Mucosa of stomach (tissue), 1 donor: ENCODE data around the gene HDGFL2.

ENCODE experiments used
- H3K27me3 ChIP-seq: one replicate; pipeline ENCODE4 v1.7.0; 2013; ENCODE audit warnings: mild to moderate bottlenecking, low read length; ENCODE audit not compliant: control insufficient read depth, insufficient read depth
- H3K36me3 ChIP-seq: one replicate; pipeline ENCODE4 v1.7.0; 2013; ENCODE audit warnings: low read length; ENCODE audit not compliant: control insufficient read depth, insufficient read depth
- H3K4me1 ChIP-seq: one replicate; pipeline ENCODE4 v1.7.0; 2013; ENCODE audit warnings: mild to moderate bottlenecking, low read length; ENCODE audit not compliant: control insufficient read depth, insufficient read depth
- H3K4me3 ChIP-seq: one replicate; pipeline ENCODE4 v1.7.0; 2013; ENCODE audit warnings: low read length
- H3K9ac ChIP-seq: one replicate; pipeline ENCODE4 v1.7.0; 2013; ENCODE audit warnings: mild to moderate bottlenecking, low read length, moderate library complexity
- H3K9me3 ChIP-seq: one replicate; pipeline ENCODE4 v1.7.0; 2013; ENCODE audit warnings: mild to moderate bottlenecking, low read length, moderate library complexity; ENCODE audit not compliant: control insufficient read depth
- donor health status: Pancreatic carcinoma.

HDGFL2 gene

DNA sequence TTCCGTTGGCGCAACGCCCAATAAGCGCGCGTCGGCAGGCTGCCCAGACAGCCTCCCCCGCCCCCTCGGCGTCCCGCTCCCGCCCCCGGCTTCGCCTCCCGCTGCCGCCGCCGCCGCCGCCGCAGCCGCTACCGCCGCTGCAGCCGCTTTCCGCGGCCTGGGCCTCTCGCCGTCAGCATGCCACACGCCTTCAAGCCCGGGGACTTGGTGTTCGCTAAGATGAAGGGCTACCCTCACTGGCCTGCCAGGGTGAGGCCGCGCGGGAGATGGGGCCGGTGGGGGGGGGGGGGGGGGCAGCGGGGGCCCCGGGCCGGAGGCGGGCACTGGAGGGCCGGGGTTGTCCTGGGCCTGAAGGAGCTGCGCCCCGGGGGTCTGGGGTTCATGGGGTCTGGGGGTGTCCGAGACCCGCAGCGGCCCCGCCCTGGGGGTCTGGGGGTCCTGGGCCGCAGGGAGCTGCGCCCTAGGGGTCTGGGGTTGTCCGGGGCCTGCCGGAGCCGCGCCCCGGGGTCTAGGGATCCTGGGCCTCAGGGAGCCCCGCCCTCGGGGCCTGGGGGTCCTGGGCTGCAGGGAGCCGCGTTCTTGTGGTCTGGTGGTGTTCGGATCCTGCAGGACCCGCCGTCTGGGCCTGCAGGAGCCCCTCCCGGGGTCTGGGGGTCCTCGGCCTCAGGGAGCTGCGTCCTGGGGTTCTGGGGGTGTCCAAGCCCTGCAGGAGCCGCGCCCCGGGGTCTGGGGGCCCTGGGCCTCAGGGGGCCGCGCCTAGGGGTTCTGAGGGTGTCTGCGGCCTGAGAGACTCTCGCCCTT, at the start of gene HDGFL2:
Gene HDGFL2 (plus strand): TSS at position 124 of the 801 bp plus-strand sequence. CDS start 54 bp downstream, at position 178.
- Histone ChIP-seq H3K9ac (peak within 1 kb of the TSS; percentile 83), H3K9me3 (no peaks in the 10 kb centered on the region), H3K4me3 (peak within 1 kb of the TSS; percentile 41), H3K4me1 (peaks cover 12% of the 10 kb centered on the region), H3K27me3 (no peaks in the 10 kb centered on the region), H3K36me3 (no peaks in the 10 kb centered on the region)

DNA sequence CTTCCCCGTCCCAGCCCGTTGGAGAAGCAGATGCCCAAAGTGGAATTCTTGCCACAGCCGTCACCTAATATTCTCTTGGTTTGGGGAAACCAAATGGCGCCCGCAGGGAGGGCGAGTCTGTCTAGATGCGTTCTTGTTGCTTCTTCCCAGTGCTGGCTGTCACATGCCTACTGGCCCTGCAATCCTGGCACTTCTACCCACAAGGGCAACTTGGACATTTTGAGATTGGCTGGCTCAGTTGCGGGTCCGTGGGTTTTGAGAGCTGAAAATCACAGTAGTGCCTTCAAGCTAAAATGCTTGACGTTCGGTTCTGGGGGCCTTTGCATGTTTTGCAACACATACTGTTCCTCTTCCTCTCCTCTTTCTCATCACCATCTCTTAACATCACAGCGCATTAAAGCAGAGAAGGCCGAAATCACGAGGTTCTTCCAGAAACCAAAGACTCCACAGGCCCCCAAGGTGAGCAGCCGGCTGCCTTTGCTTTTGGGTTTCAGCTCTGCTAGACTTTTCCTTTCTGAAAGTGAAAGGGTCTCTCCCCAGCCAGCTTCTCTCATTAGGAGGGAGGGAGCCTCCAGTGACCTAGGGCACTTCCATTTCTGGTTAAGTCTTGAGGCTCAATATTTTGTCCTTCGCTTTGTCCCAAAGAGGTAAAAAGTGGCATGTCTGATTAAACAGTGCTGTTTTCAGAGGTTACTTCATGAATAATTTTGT, 48.5 kb upstream of the HDGFL2 start:
- H3K36me3 ChIP-seq = no peaks in the 10 kb centered on the region

DNA sequence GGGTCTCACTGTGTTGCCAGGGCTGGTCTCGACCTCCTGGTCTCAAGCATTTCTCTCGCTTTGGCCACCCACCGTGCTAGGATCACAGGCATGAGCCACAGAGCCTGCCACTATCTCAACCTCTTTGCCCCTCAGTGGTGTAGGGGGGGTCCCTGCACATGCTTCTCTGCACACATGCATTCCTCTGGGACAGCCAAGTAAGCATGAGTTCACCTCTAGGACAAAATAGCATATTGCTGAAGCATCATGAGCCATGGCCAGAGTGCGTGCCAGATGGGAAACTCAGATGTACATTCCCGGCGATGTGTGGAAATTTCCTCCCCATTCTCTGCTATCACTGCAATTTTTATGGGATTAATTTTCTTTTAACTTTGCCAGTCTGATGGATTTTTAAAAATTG, 46.6 kb upstream of the HDGFL2 start:
- Histone ChIP-seq H3K36me3 (no peaks in the 10 kb centered on the region), H3K9me3 (no peaks in the 10 kb centered on the region), H3K4me3 (no peak overlapping the region), H3K4me1 (no peaks in the 10 kb centered on the region), H3K9ac (no peak overlapping the region), H3K27me3 (no peaks in the 10 kb centered on the region)

More for the DNA sequence above, 48.5 kb upstream of the HDGFL2 start:
- Histone ChIP-seq H3K4me3 (no peak overlapping the region), H3K27me3 (no peaks in the 10 kb centered on the region), H3K4me1 (no peaks in the 10 kb centered on the region), H3K9me3 (no peaks in the 10 kb centered on the region), H3K9ac (no peak overlapping the region)

DNA sequence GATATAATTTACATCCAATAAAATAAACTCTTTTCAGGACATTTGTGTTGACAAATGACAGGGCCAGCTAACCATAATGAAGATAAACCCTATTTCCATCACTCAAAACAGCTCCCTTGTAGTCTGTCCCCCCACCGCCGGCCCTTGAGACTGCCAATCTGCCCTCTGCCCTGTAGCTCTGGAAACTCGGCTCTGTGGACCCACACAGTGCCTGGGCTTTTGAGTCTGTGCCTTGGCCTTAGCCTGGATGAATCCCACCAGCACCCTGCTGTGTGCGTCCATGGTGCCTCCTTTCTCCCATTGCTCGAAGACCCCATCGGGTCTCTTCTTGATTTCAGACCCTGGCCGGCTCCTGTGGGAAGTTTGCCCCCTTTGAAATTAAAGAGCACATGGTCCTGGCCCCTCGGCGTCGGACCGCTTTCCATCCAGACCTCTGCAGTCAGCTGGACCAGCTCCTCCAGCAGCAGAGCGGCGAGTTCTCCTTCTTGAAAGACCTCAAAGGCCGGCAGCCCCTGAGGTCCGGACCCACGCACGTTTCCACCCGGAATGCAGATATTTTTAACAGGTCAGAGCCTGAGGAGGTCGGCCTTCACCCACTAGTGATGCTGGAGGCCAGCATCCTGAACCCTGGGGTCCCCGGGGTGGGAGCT, 43.6 kb upstream of the HDGFL2 start:
- peaks cover 4% of the 10 kb centered on the region for H3K36me3 ChIP-seq
- H3K9me3 ChIP-seq = no peaks in the 10 kb centered on the region
- H3K27me3 ChIP-seq = no peaks in the 10 kb centered on the region
- no peak overlapping the region for H3K4me3 ChIP-seq
- H3K4me1 ChIP-seq = no peaks in the 10 kb centered on the region
- no peak overlapping the region for H3K9ac ChIP-seq

DNA sequence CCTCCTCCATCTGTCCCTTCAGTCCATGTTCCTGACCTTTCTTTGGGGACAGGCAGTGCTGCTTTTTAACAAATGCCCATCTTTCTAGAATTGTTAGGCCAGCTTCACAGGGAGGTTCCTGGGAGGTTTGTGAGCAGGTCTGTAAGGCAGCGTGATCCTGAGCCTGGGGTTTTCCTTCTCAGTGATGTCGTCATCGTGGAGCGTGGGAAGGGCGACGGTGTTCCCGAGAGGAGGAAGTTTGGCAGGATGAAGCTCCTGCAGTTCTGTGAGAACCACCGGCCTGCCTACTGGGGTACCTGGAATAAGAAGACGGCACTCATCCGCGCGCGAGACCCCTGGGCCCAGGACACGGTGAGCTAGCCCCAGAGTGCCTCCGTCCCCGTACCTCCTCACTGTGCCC, 42.8 kb upstream of the HDGFL2 start:
- no peaks in the 10 kb centered on the region for H3K9me3 ChIP-seq
- H3K4me3 ChIP-seq = no peak overlapping the region
- H3K36me3 ChIP-seq = peaks cover 4% of the 10 kb centered on the region
- no peaks in the 10 kb centered on the region for H3K27me3 ChIP-seq
- H3K9ac ChIP-seq = no peak overlapping the region
- H3K4me1 ChIP-seq = no peaks in the 10 kb centered on the region

DNA sequence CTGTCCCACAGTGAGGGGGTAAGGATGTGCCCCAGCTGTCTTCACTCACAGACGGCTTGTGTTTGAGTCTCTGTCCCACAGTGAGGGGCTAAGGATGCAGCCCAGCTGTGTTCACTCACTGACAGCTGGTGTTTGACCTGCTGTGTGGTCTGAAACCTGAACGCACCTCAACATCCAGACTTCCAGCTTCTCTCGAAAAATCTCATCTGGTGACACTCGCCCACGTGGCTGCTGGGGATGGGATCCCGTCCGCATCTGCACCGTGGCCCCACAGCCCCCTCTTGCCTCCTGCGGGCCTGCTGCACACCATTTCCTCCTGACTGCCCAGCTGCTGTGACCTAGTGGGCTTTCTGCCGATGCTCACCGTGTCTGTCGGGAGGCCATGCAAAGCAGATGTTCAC, 42.3 kb upstream of the HDGFL2 start:
- Histone ChIP-seq H3K4me3 (no peak overlapping the region), H3K36me3 (peaks cover 4% of the 10 kb centered on the region), H3K4me1 (no peaks in the 10 kb centered on the region), H3K9me3 (no peaks in the 10 kb centered on the region), H3K27me3 (no peaks in the 10 kb centered on the region), H3K9ac (no peak overlapping the region)

DNA sequence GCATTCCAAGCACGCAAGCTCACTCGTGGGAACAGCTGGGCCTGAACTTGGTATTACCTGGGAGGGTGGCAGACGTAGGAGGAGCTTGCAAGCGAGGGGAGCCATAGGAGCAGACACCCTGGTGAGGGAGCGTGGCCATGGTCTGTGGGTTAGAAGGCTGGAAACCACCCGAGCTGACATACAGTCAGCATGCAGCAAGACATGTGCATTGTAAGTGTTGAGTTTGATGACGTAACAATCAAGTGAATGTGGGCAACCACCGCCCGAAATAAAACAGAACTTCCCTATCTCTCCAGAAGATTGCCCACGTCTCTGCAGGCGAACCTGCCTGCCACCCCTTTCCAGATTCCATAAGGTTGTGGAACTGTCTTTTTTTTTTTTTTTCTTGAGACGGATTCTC, 41.3 kb upstream of the HDGFL2 start:
- Histone ChIP-seq H3K9me3 (no peaks in the 10 kb centered on the region), H3K4me3 (no peak overlapping the region), H3K9ac (no peak overlapping the region), H3K36me3 (peaks cover 4% of the 10 kb centered on the region), H3K4me1 (no peaks in the 10 kb centered on the region), H3K27me3 (no peaks in the 10 kb centered on the region)

DNA sequence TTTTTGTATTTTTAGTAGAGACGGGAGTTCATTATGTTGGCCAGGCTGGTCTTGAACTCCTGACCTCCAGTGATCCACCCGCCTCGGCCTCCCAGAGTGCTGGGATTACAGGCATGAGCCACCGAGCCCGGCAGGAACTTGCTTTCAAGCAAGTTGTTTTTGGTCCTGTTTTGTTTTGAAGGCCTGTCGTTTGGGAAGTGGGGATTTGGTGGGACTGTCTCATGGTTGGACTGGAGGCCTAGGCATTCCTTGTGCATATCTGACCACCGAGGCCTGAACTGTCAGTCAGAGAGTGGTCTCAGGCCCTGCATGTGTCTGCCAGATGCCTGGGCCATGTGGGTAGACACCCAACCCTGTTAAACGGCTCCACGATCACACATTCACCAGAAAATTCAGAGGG, 40.8 kb upstream of the HDGFL2 start:
- Histone ChIP-seq H3K9me3 (no peaks in the 10 kb centered on the region), H3K36me3 (peaks cover 4% of the 10 kb centered on the region), H3K27me3 (no peaks in the 10 kb centered on the region), H3K4me3 (no peak overlapping the region), H3K4me1 (no peaks in the 10 kb centered on the region), H3K9ac (no peak overlapping the region)

DNA sequence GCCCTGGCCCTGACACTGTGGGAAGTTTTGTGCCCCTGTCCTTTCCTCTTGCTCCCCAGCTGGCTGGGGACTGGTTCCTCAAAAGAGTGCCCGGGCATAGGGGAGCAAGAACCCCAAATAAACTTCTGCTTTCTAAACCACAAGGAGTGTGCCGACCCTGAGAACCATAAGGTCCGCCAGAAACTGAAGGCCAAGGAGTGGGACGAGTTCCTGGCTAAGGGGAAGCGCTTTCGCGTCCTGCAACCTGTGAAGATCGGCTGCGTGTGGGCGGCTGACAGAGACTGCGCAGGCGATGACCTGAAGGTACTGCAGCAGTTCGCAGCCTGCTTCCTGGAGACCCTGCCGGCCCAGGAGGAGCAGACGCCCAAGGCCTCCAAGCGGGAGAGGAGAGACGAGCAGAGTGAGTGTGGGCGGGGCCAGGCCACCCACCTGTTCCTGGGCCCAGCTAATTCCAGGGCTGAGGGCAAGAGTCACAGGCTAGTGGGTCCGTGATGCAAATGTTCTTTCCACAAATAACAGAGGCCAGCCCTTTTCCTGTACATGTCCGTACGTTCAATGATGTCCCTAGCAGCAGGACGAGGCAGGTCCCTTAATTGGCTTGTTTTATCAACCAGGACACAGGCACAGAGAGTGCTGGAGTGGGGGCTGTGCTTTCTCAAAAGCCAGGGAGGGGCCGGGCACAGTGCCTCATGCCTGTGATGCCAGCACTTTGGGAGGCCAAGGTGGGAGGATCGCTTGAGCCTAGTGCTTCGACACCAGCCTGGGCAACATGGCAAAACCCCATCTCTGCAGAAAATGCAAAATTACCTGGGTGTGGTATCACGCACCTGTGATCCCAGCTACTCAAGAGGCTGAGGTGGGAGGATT, 40.1 kb upstream of the HDGFL2 start:
- Histone ChIP-seq H3K27me3 (no peaks in the 10 kb centered on the region), H3K36me3 (peaks cover 4% of the 10 kb centered on the region), H3K4me3 (no peak overlapping the region), H3K9ac (no peak overlapping the region), H3K4me1 (no peaks in the 10 kb centered on the region), H3K9me3 (no peaks in the 10 kb centered on the region)

DNA sequence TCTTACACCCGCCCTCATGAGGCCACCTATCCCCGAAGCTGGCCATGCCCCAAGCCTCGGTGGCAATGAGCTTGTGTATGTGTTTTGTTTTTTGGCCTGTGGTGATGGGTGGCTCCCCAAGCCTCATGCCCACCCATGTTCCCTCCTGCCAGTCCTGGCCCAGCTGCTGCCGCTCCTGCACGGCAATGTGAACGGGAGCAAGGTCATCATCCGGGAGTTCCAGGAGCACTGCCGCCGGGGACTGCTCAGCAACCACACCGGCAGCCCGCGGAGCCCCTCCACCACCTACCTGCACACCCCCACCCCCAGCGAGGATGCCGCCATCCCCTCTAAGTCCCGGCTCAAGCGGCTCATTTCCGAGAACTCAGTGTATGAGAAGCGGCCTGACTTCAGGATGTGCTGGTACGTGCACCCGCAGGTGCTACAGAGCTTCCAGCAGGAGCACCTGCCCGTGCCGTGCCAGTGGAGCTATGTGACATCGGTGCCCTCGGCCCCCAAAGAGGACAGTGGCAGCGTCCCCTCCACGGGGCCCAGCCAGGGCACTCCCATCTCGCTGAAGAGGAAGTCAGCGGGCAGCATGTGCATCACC, 39.1 kb upstream of the HDGFL2 start:
- no peaks in the 10 kb centered on the region for H3K27me3 ChIP-seq
- H3K4me1 ChIP-seq = no peaks in the 10 kb centered on the region
- no peaks in the 10 kb centered on the region for H3K9me3 ChIP-seq
- no peak overlapping the region for H3K4me3 ChIP-seq
- H3K9ac ChIP-seq = no peak overlapping the region
- peaks cover 4% of the 10 kb centered on the region for H3K36me3 ChIP-seq

DNA sequence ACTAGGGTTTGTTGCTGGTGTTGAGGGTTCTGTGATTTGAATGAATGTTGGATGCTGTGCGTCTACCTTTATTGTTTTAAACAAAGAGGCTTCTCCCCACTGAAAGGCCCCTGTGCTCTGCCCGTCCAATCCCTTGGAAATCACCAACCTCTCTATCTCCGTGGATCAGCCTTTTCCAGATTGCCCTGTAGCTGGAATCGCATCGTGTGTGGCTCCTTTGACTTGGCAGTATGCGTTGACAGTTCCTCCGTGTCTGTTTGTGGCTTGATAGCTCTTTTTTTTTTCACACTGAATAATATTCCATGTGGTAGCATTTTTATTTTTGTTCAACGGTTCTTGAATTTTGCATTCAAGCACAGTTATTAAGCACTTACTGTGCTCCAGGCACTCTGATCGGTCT, 37.7 kb upstream of the HDGFL2 start:
- peaks cover 4% of the 10 kb centered on the region for H3K36me3 ChIP-seq
- H3K27me3 ChIP-seq = no peaks in the 10 kb centered on the region
- H3K9me3 ChIP-seq = no peaks in the 10 kb centered on the region
- H3K4me3 ChIP-seq = no peak overlapping the region
- no peaks in the 10 kb centered on the region for H3K4me1 ChIP-seq
- no peak overlapping the region for H3K9ac ChIP-seq
